Testis (tissue), 3 donors: Measurements from ENCODE around the gene DNAJB7. TPM values are rescaled to one million over a fixed set of nuclear protein-coding genes. Genes with fewer than 3 reads are reported as not detected.

ENCODE experiments used
- DNase-seq: peaks from one replicate; pipeline ENCODE4 v3.0.0-alpha.2; 2019
- H3K27ac ChIP-seq, 2 donors: fragments of 200-600 bp; sonication (generic); one replicate each; pipeline ENCODE4 v1.5.1; 2019
- H3K27me3 ChIP-seq: fragments of 200-600 bp; sonication (generic); one replicate; pipeline ENCODE4 v1.5.1; 2019
- H3K36me3 ChIP-seq: fragments of 200-600 bp; sonication (generic); one replicate; pipeline ENCODE4 v1.5.1; 2017; ENCODE audit warnings: low read depth; ENCODE audit errors: missing control alignments
- H3K4me1 ChIP-seq: fragments of 200-600 bp; sonication (generic); one replicate; pipeline ENCODE4 v1.5.1; 2019
- H3K4me3 ChIP-seq, 2 donors: fragments of 200-600 bp; sonication (generic); one replicate each; pipeline ENCODE4 v1.5.1; 2017 to 2019
- H3K9me3 ChIP-seq: fragments of 200-600 bp; sonication (generic); one replicate; pipeline ENCODE4 v1.5.1; 2017
- POLR2A ChIP-seq: fragments of 450-650 bp; IDR thresholded peaks from one replicate; pipeline ENCODE4 v1.6.1; 2017; ENCODE audit warnings: antibody characterized with exemption, mild to moderate bottlenecking, moderate library complexity
- WGBS, 2 donors: methylation state at CpG; one replicate each; pipeline ENCODE4 v1.1.5; 2018; 5-methylcytosine and 5-hydroxymethylcytosine counted together
- intact Hi-C: fragments of 100-400 bp; cut with DNase I; formaldehyde crosslinking; loops from one replicate; pipeline ENCODE4 v1.15.1; 2023; ENCODE audit warnings: low total_unique reads
- polyA plus RNA-seq: library from polyadenylated mRNA; stranded (reverse); fragments of 350-450 nt; fragmentation: Illumina TruSeq; extraction: RNeasy Lipid Tissue Mini Kit (QIAGEN cat#74804); gene quantifications from one replicate; pipeline ENCODE4 v1.2.3, GENCODE V29; 2014; ENCODE audit warnings: low read depth, low replicate concordance; ENCODE audit not compliant: insufficient read depth
- total RNA-seq, 2 donors: library from RNA; depleted of rRNA; stranded (reverse); fragments of >200 nt; gene quantifications; one replicate each; pipeline ENCODE4 v1.2.3, GENCODE V29; 2016
- TF ChIP-seq, protein P1 (sequence below), 3 experiments: fragments of 450-650 bp in 2 of 3; fragments of 200-600 bp in 1 of 3; sonication (generic) in 1 of 3; IDR thresholded peaks; one replicate each; pipeline ENCODE4 v1.5.1; 2016 to 2019; ENCODE audit warnings: antibody characterized with exemption in 3 of 3, mild to moderate bottlenecking in 2 of 3, moderate library complexity in 1 of 3

The DNAJB7 gene
- total and polyA plus RNA-seq, 3 donors from 2014 or later, result 3.3 to 9.5 (median 3.8) TPM

DNA sequence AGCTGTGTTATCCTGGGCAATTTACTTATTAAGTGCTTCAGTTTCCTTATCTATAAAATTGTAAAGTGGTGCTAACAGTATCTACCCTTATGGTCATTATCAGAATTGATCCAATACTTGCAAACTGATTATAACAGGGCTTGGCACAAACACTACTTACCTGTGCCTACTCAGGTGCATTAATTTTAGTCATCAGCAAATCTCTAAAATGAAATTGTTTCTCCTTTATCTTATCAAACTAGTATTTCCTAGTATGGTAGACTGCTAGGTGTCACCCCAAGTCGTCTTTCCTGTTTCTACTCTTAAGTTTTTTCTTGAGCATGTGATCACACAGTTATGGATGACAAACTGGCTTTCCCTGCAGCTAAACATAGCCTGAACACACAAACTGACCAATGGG lies 38.5 kb downstream of the DNAJB7 start:
- 68 to 81% methylated on average over 1 of the region's 1 CpG for WGBS, 2 donors
- no peaks in the 10 kb centered on the region for H3K27me3 ChIP-seq
- H3K36me3 ChIP-seq, result no peaks in the 10 kb centered on the region
- peaks cover 12% of the 10 kb centered on the region for H3K4me1 ChIP-seq
- TF ChIP-seq, protein P1, sequence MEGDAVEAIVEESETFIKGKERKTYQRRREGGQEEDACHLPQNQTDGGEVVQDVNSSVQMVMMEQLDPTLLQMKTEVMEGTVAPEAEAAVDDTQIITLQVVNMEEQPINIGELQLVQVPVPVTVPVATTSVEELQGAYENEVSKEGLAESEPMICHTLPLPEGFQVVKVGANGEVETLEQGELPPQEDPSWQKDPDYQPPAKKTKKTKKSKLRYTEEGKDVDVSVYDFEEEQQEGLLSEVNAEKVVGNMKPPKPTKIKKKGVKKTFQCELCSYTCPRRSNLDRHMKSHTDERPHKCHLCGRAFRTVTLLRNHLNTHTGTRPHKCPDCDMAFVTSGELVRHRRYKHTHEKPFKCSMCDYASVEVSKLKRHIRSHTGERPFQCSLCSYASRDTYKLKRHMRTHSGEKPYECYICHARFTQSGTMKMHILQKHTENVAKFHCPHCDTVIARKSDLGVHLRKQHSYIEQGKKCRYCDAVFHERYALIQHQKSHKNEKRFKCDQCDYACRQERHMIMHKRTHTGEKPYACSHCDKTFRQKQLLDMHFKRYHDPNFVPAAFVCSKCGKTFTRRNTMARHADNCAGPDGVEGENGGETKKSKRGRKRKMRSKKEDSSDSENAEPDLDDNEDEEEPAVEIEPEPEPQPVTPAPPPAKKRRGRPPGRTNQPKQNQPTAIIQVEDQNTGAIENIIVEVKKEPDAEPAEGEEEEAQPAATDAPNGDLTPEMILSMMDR (IDR thresholded peaks at IDR 0.05), result no peak
- no peak for TF ChIP-seq POLR2A
- no peak overlapping the region for H3K27ac ChIP-seq
- intact Hi-C loops, result no loop called here
- no peak overlapping the region for H3K4me3 ChIP-seq
- H3K9me3 ChIP-seq, result no peaks in the 10 kb centered on the region
- DNase-seq, result no peak

DNA sequence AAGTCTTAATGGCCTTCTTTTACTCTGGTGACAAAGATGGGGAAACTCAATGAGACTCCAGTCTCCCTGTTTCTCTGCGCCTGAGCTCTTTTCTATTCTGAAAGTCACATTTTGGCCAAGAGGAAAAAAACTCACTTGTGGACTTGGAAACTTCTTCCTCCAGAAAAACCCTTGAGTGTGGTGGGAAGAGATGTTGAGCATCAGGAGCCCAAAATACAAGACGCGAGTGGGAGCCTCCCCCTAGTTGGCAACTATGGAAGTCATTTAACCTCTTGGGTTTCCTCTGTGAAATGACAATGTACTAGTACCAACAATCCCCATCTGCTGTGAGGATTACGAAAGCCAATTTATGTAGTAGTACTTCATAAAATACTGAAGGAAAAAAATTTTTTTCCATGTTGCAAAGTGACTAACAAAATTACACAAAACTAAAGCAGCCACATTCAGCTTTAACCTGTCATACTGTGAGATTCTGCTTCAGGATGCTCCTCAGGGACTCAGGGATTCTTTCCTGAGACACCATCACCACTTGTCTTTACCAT lies 42.2 kb downstream of the DNAJB7 start:
- no peak for TF ChIP-seq POLR2A
- TF ChIP-seq, protein P1 (IDR thresholded peaks at IDR 0.05), result no peak
- no peaks in the 10 kb centered on the region for H3K9me3 ChIP-seq
- no peaks in the 10 kb centered on the region for H3K27me3 ChIP-seq
- intact Hi-C loops, result no loop called here
- no peak for DNase-seq
- H3K4me1 ChIP-seq, result peaks cover 19% of the 10 kb centered on the region
- peak overlapping the region; percentile 99 to 100 for H3K4me3 ChIP-seq
- 3 to 7% methylated on average over 4 of the region's 4 CpGs for WGBS, 2 donors
- peak overlapping the region; percentile 86 for H3K27ac ChIP-seq
- no peaks in the 10 kb centered on the region for H3K36me3 ChIP-seq

DNA sequence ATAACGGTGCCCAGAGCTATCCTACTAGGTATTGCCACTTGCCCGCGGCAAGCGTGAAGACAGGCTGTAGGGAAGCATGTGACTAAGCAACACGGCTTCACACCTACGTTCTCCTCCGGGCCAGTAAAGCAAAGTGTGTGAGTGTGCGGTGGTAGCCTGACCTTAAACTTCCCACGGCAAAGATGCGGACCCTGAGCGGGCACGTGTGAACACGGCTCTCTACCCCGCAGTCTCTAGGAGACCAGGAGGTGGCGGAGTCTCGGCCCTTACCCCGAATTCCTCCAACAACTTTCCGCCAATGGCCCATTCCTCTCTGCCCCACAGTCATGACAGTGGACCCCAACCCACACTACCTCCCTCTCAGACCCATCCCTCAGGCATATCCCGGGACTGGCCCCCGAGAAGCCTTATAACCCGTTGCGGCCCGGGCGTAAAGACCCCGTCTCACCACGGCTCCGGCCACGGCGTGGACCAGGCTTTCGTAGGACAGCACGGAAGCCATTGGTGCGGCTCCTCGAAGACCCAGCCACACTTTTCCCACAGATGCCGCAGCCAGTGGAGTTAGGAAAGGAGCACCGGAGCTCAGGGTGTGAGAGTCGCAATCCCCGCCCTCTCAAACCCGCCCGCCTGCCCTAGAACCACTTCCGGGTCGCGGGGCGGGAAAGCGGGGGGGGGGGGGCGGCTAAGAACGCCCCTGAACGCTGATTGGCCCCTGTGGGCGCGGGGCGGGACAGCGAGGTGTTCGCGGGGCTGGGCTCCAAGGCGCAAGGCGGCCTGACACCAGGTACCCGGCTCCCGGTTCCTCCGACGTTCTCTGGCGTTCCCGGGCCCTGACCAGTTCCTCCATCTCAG lies 42.9 kb downstream of the DNAJB7 start, which contains the start of gene SLC25A17:
Gene SLC25A17 (minus strand): TSS at position 600 of the 852 bp plus-strand sequence. CDS start 98 bp downstream, at position 502.
- DNase-seq, result peak; percentile 93
- Histone ChIP-seq H3K27me3 (no peaks in the 10 kb centered on the region), H3K27ac (peak within 1 kb of the TSS; percentile 86), H3K4me3 (peak within 1 kb of the TSS; percentile 99 to 100), H3K36me3 (no peaks in the 10 kb centered on the region), H3K9me3 (no peaks in the 10 kb centered on the region), H3K4me1 (peaks cover 19% of the 10 kb centered on the region)
- WGBS, 2 donors, result 1% methylated on average over 19 to 53 of the region's 61 CpGs
- TF ChIP-seq, protein P1 (IDR thresholded peaks at IDR 0.05), result peak; percentile 8 to 31 (median 19)
- TF ChIP-seq POLR2A, result no peak
- intact Hi-C loops, result no loop called here

DNA sequence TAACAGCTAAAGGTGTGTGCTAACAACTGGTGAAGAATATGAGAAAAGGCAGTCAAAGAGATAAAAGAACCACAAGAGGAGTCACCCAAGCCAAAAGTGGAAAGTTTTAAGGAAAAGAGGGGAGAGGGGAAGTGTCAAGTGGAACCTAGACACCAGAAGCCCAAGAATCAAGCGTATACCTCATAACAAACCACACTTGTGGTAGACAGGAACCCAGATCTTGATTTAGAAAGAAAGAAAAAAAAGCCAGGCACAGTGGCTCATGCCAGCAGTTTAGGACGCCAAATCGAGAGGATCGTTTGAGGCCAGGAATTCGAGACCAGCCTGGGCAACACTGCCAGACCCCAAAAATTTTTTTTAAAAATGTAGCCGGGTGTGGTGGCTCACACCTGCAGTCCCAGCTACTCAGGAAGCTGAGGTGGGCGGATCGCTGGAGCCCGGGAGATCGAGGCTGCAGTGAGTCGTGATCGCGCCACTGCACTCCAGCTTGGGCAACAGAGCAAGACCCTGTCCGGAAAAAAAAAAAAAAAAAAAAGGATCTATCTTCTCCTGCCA lies 43.6 kb downstream of the DNAJB7 start:
- no peaks in the 10 kb centered on the region for H3K27me3 ChIP-seq
- no peaks in the 10 kb centered on the region for H3K36me3 ChIP-seq
- peaks cover 19% of the 10 kb centered on the region for H3K4me1 ChIP-seq
- H3K27ac ChIP-seq, result peak overlapping the region in 1 of 2 donors; percentile 86
- WGBS, 2 donors, result 16 to 21% methylated on average over 14 of the region's 14 CpGs
- peak overlapping the region; percentile 99 to 100 for H3K4me3 ChIP-seq
- H3K9me3 ChIP-seq, result no peaks in the 10 kb centered on the region
- intact Hi-C loops, result no loop called here
- TF ChIP-seq, protein P1 (IDR thresholded peaks at IDR 0.05), result no peak
- TF ChIP-seq POLR2A, result no peak
- DNase-seq, result no peak
